IMR-90 (cell line): ENCODE results near the gene AMACR.
A peak's percentile ranks its signal among the peaks of the same experiment; 100 is the strongest.

ENCODE experiments used
- BHLHE40 ChIP-seq: fragments of 150-350 bp; IDR thresholded peaks from 2 replicates; pipeline ENCODE4 v1.6.1; 2016; ENCODE audit warnings: mild to moderate bottlenecking, low read depth, low read length
- CEBPB ChIP-seq: IDR thresholded peaks from 2 replicates; pipeline ENCODE4 v1.6.1; 2012; ENCODE audit warnings: low read depth, low read length, improper control_type of control experiment
- FOS ChIP-seq: fragments of 150-350 bp; IDR thresholded peaks from 2 replicates; pipeline ENCODE4 v1.6.1; 2016; ENCODE audit warnings: low read depth, low read length
- MAFK ChIP-seq: IDR thresholded peaks from 2 replicates; pipeline ENCODE4 v1.6.1; 2012; ENCODE audit warnings: low read depth, low read length, improper control_type of control experiment
- MXI1 ChIP-seq: IDR thresholded peaks from 2 replicates; pipeline ENCODE4 v1.6.1; 2012; ENCODE audit warnings: low read depth, mild to moderate bottlenecking, low read length, moderate library complexity, borderline replicate concordance
- POLR2A ChIP-seq: IDR thresholded peaks from 2 replicates; pipeline ENCODE4 v1.6.1; 2012; ENCODE audit warnings: mild to moderate bottlenecking, low read depth, low read length
- RAD21 ChIP-seq: IDR thresholded peaks from 2 replicates; pipeline ENCODE4 v1.6.1; 2012; ENCODE audit warnings: low read length, improper control_type of control experiment
- RCOR1 ChIP-seq: IDR thresholded peaks from 2 replicates; pipeline ENCODE4 v1.6.1; 2012; ENCODE audit warnings: mild to moderate bottlenecking, low read length, improper control_type of control experiment; ENCODE audit not compliant: insufficient replicate concordance
- RFX5 ChIP-seq: IDR thresholded peaks from 2 replicates; pipeline ENCODE4 v1.8.0; 2012; ENCODE audit warnings: low read depth, mild to moderate bottlenecking, low read length, moderate library complexity
- TF ChIP-seq, protein P1 (sequence below): fragments of 150-350 bp; IDR thresholded peaks from 2 replicates; pipeline ENCODE4 v1.6.1; 2016; ENCODE audit warnings: low read depth, mild to moderate bottlenecking, low read length, moderate library complexity, borderline replicate concordance
- TF ChIP-seq, protein P2 (sequence below): conservative IDR thresholded peaks from 2 replicates; pipeline ENCODE4 v1.5.1; 2012; ENCODE audit warnings: mild to moderate bottlenecking, low read depth, low read length, improper control_type of control experiment

DNA sequence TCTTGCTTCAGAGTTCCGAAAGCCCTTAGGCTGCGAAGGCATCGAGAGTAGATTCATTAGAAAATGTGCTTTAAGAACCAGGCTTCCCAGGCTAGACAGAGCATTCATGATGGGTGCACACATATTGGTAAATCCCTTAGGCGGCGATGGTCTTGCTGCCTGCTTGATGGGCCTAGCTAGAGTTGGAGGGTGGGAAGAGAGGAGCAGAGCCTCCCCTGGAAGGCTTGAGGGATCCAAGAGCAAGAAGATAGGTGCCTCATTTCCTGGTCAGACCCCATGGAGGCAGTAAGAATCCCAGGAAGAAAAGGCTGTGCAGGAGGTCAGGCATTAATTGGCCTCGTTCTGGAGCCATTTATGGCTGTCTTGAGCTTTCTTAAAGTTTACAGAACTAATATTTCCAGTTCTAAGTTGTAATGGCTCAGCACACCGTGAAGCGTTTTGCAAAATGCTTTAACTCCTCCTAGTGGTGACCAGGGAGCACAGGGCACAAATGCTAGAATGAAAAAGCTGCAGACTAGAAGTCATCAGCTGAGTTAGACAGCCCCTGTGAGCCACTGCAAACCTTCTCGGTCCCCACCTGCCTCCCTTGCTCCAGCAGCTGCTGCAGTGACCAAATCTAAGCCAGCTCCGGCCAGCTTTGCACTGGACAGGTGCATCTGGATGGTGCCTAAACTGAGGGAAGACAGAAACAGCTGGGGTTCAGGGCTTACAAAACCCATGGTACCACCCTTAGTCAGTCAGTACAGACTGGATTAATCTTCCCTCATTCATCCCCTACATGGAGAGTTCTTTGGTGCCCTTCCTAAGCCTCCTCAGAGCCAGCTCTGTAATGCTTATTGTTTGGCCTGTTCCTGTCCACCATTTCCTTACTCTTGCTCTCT is 38.0 kb downstream of the AMACR start:
- no peak for TF ChIP-seq POLR2A
- TF ChIP-seq, protein P1, sequence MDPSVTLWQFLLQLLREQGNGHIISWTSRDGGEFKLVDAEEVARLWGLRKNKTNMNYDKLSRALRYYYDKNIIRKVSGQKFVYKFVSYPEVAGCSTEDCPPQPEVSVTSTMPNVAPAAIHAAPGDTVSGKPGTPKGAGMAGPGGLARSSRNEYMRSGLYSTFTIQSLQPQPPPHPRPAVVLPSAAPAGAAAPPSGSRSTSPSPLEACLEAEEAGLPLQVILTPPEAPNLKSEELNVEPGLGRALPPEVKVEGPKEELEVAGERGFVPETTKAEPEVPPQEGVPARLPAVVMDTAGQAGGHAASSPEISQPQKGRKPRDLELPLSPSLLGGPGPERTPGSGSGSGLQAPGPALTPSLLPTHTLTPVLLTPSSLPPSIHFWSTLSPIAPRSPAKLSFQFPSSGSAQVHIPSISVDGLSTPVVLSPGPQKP: no peak
- TF ChIP-seq CEBPB: no peak
- TF ChIP-seq, protein P2, sequence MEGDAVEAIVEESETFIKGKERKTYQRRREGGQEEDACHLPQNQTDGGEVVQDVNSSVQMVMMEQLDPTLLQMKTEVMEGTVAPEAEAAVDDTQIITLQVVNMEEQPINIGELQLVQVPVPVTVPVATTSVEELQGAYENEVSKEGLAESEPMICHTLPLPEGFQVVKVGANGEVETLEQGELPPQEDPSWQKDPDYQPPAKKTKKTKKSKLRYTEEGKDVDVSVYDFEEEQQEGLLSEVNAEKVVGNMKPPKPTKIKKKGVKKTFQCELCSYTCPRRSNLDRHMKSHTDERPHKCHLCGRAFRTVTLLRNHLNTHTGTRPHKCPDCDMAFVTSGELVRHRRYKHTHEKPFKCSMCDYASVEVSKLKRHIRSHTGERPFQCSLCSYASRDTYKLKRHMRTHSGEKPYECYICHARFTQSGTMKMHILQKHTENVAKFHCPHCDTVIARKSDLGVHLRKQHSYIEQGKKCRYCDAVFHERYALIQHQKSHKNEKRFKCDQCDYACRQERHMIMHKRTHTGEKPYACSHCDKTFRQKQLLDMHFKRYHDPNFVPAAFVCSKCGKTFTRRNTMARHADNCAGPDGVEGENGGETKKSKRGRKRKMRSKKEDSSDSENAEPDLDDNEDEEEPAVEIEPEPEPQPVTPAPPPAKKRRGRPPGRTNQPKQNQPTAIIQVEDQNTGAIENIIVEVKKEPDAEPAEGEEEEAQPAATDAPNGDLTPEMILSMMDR: peak; percentile 84
- no peak for TF ChIP-seq BHLHE40
- peak; percentile 93 for TF ChIP-seq RAD21
- no peak for TF ChIP-seq RCOR1
- no peak for TF ChIP-seq RFX5
- TF ChIP-seq MAFK: no peak
- TF ChIP-seq MXI1: no peak
- no peak for TF ChIP-seq FOS
